Neural cell (in vitro differentiated cells): Measurements from ENCODE around the gene KCNJ6. TPM values are rescaled to one million over a fixed set of nuclear protein-coding genes. Genes with fewer than 3 reads are reported as not detected.

Experiments
- H2AFZ ChIP-seq: fragments of 200-600, 300-800 bp; sonication (generic), shearing (Covaris generic); 2 replicates; pipeline ENCODE4 v1.6.0; 2014; ENCODE audit warnings: low read depth, mild to moderate bottlenecking, antibody characterized with exemption, low read length, moderate library complexity
- H3F3A ChIP-seq: fragments of 200-600 bp; shearing (Covaris generic); 2 replicates; pipeline ENCODE4 v1.6.1; 2016; ENCODE audit warnings: mild to moderate bottlenecking, moderate library complexity, mixed read lengths, antibody characterized with exemption, low read length; ENCODE audit not compliant: insufficient read depth, poor library complexity, severe bottlenecking
- H3K27ac ChIP-seq: fragments of 200-600, 300-800 bp; sonication (generic), shearing (Covaris generic); 2 replicates; pipeline ENCODE4 v1.5.1; 2014; ENCODE audit warnings: mild to moderate bottlenecking, low read length, moderate library complexity
- H3K27me3 ChIP-seq: fragments of 300-800, 200-600 bp; sonication (generic), shearing (Covaris generic); 2 replicates; pipeline ENCODE4 v1.6.0; 2014; ENCODE audit warnings: mild to moderate bottlenecking, low read depth, low read length, moderate library complexity; ENCODE audit not compliant: insufficient read depth
- H3K36me3 ChIP-seq: fragments of 300-800, 200-600 bp; sonication (generic), shearing (Covaris generic); 2 replicates; pipeline ENCODE4 v1.5.1; 2014; ENCODE audit warnings: mild to moderate bottlenecking, antibody characterized with exemption, low read length, moderate library complexity; ENCODE audit not compliant: insufficient read depth
- H3K4me2 ChIP-seq: fragments of 300-800, 200-600 bp; sonication (generic), shearing (Covaris generic); 2 replicates; pipeline ENCODE4 v1.6.0; 2014; ENCODE audit warnings: mild to moderate bottlenecking, low read length
- H3K4me3 ChIP-seq: fragments of 300-800, 200-600 bp; sonication (generic), shearing (Covaris generic); 2 replicates; pipeline ENCODE4 v1.5.1; 2014; ENCODE audit warnings: mild to moderate bottlenecking, low read length, moderate library complexity
- H3K79me2 ChIP-seq: fragments of 200-600 bp; shearing (Covaris generic); replicated peaks from 2 replicates; pipeline ENCODE4 v1.6.0; 2014; ENCODE audit warnings: mild to moderate bottlenecking, low read length, moderate library complexity; ENCODE audit not compliant: insufficient read depth
- H3K9ac ChIP-seq: fragments of 300-800, 200-600 bp; sonication (generic), shearing (Covaris generic); 2 replicates; pipeline ENCODE4 v1.6.1; 2016; ENCODE audit warnings: mild to moderate bottlenecking, low read length, mixed read lengths
- H3K9me2 ChIP-seq: fragments of 200-600 bp; shearing (Covaris generic); 2 replicates; pipeline ENCODE4 v1.6.1; 2016; ENCODE audit warnings: mild to moderate bottlenecking, low read length, mixed read lengths; ENCODE audit not compliant: insufficient read depth
- H3K9me3 ChIP-seq: fragments of 200-600, 300-800 bp; sonication (generic), shearing (Covaris generic); 2 replicates; pipeline ENCODE4 v1.6.1; 2016; ENCODE audit warnings: mild to moderate bottlenecking, mixed run types, low read length, moderate library complexity, mixed read lengths
- H4K20me1 ChIP-seq: fragments of 200-600 bp; shearing (Covaris generic); 2 replicates; pipeline ENCODE4 v1.6.1; 2016; ENCODE audit warnings: mild to moderate bottlenecking, mixed run types; ENCODE audit not compliant: insufficient read depth
- EP300 ChIP-seq: fragments of 450-650 bp; conservative IDR thresholded peaks from 2 replicates; pipeline ENCODE4 v1.6.1; 2014; ENCODE audit warnings: antibody characterized with exemption, mild to moderate bottlenecking, moderate library complexity; ENCODE audit not compliant: poor library complexity, severe bottlenecking
- EZH2 ChIP-seq: fragments of 200-600, 300-800 bp; shearing (Covaris generic), sonication (generic); IDR thresholded peaks from 2 replicates; pipeline ENCODE4 v1.6.1; 2014; ENCODE audit warnings: antibody characterized with exemption, low read length, borderline replicate concordance, mild to moderate bottlenecking; ENCODE audit not compliant: insufficient read depth, poor library complexity, severe bottlenecking
- MXI1 ChIP-seq: fragments of 450-650 bp; conservative IDR thresholded peaks from 2 replicates; pipeline ENCODE4 v1.6.1; 2014; ENCODE audit warnings: antibody characterized with exemption, mild to moderate bottlenecking; ENCODE audit not compliant: poor library complexity, severe bottlenecking
- POLR2AphosphoS5 ChIP-seq: IDR thresholded peaks from 2 replicates; pipeline ENCODE4 v1.6.1; 2012
- RAD21 ChIP-seq: fragments of 450-650 bp; conservative IDR thresholded peaks from 2 replicates; pipeline ENCODE4 v1.6.1; 2014; ENCODE audit warnings: antibody characterized with exemption, mild to moderate bottlenecking, moderate library complexity
- SMC3 ChIP-seq: fragments of 450-650 bp; conservative IDR thresholded peaks from 2 replicates; pipeline ENCODE4 v1.6.1; 2014; ENCODE audit warnings: antibody characterized with exemption, mild to moderate bottlenecking, moderate library complexity; ENCODE audit not compliant: poor library complexity
- TAF1 ChIP-seq: IDR thresholded peaks from 2 replicates; pipeline ENCODE4 v1.6.1; 2012; ENCODE audit warnings: low read depth
- polyA plus RNA-seq: library from polyadenylated mRNA; depleted of rRNA; stranded (reverse); fragments of >200 nt; gene quantifications from 2 replicates; pipeline ENCODE4 v1.2.3, GENCODE V29; 2014
- TF ChIP-seq, protein P1 (sequence below): fragments of 450-650 bp; IDR thresholded peaks from 2 replicates; pipeline ENCODE4 v1.5.1; 2014; ENCODE audit warnings: antibody characterized with exemption, mild to moderate bottlenecking, moderate library complexity; ENCODE audit not compliant: poor library complexity, severe bottlenecking
- TF ChIP-seq, protein P2 (sequence below): IDR thresholded peaks from 2 replicates; pipeline ENCODE4 v1.6.1; 2012; ENCODE audit warnings: borderline replicate concordance

The KCNJ6 gene
- polyA plus RNA-seq, 1 donor from 2014 or later, result 1.7 TPM

GRCh38 chr21:37682966-37683365, 233.3 kb downstream of the KCNJ6 start:
- Histone ChIP-seq H3F3A (no peaks in the 10 kb centered on the region), H3K9me3 (no peaks in the 10 kb centered on the region), H3K79me2 (no peaks in the 10 kb centered on the region), H3K27me3 (no peaks in the 10 kb centered on the region), H3K9ac (no peak overlapping the region), H2AFZ (no peak overlapping the region), H3K36me3 (no peaks in the 10 kb centered on the region), H3K27ac (no peak overlapping the region), H3K4me3 (no peak overlapping the region), H3K9me2 (no peaks in the 10 kb centered on the region), H4K20me1 (no peaks in the 10 kb centered on the region), H3K4me2 (no peak overlapping the region)
- TF ChIP-seq POLR2AphosphoS5 (no peak), RAD21 (no peak)

DNA sequence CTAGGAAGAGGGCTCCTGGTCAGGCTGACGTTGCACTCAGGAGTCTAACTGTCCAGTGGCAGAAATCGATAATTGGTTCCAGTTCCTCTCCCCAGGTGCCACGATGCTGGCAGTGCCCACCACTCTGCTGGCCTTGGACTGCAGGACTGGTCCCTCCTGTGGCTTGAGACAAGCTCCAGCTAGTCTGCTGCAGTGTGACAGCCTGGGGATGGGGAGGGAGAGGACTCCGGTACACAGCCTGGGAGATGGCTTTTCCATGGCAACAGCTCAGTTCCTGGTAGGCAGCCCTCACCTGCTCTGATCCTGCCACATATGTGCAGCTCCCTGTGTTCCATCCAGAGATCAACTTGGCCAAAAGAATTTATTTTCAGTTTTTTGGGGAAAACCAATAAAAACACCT, 239.3 kb downstream of the KCNJ6 start:
- Histone ChIP-seq H3K4me2 (no peak overlapping the region), H3K36me3 (no peaks in the 10 kb centered on the region), H3K79me2 (no peaks in the 10 kb centered on the region), H3K4me3 (no peak overlapping the region), H3K9me3 (no peaks in the 10 kb centered on the region), H3K9ac (no peak overlapping the region), H3K27ac (no peak overlapping the region), H3F3A (no peaks in the 10 kb centered on the region), H4K20me1 (no peaks in the 10 kb centered on the region), H3K9me2 (no peaks in the 10 kb centered on the region), H2AFZ (no peak overlapping the region), H3K27me3 (peaks cover 4% of the 10 kb centered on the region)
- TF ChIP-seq RAD21 (no peak), POLR2AphosphoS5 (no peak), MXI1 (no peak), TAF1 (no peak), EZH2 (no peak), EP300 (no peak), SMC3 (no peak)
- TF ChIP-seq, protein P1, sequence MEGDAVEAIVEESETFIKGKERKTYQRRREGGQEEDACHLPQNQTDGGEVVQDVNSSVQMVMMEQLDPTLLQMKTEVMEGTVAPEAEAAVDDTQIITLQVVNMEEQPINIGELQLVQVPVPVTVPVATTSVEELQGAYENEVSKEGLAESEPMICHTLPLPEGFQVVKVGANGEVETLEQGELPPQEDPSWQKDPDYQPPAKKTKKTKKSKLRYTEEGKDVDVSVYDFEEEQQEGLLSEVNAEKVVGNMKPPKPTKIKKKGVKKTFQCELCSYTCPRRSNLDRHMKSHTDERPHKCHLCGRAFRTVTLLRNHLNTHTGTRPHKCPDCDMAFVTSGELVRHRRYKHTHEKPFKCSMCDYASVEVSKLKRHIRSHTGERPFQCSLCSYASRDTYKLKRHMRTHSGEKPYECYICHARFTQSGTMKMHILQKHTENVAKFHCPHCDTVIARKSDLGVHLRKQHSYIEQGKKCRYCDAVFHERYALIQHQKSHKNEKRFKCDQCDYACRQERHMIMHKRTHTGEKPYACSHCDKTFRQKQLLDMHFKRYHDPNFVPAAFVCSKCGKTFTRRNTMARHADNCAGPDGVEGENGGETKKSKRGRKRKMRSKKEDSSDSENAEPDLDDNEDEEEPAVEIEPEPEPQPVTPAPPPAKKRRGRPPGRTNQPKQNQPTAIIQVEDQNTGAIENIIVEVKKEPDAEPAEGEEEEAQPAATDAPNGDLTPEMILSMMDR, result no peak
- TF ChIP-seq, protein P2, sequence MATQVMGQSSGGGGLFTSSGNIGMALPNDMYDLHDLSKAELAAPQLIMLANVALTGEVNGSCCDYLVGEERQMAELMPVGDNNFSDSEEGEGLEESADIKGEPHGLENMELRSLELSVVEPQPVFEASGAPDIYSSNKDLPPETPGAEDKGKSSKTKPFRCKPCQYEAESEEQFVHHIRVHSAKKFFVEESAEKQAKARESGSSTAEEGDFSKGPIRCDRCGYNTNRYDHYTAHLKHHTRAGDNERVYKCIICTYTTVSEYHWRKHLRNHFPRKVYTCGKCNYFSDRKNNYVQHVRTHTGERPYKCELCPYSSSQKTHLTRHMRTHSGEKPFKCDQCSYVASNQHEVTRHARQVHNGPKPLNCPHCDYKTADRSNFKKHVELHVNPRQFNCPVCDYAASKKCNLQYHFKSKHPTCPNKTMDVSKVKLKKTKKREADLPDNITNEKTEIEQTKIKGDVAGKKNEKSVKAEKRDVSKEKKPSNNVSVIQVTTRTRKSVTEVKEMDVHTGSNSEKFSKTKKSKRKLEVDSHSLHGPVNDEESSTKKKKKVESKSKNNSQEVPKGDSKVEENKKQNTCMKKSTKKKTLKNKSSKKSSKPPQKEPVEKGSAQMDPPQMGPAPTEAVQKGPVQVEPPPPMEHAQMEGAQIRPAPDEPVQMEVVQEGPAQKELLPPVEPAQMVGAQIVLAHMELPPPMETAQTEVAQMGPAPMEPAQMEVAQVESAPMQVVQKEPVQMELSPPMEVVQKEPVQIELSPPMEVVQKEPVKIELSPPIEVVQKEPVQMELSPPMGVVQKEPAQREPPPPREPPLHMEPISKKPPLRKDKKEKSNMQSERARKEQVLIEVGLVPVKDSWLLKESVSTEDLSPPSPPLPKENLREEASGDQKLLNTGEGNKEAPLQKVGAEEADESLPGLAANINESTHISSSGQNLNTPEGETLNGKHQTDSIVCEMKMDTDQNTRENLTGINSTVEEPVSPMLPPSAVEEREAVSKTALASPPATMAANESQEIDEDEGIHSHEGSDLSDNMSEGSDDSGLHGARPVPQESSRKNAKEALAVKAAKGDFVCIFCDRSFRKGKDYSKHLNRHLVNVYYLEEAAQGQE, result no peak
